Inferior parietal cortex (tissue), 1 donor: Measurements from ENCODE around the gene SERPINB2.
"Not testable (repeated sequence)": the region's sequence is repeated elsewhere in the genome, so short reads cannot be mapped to it uniquely, and the experiment has no call there.

Experiments
- DNase-seq: peaks from one replicate; pipeline ENCODE4 v3.0.0-alpha.2; 2016; ENCODE audit errors: extremely low spot score

SERPINB2 gene

DNA sequence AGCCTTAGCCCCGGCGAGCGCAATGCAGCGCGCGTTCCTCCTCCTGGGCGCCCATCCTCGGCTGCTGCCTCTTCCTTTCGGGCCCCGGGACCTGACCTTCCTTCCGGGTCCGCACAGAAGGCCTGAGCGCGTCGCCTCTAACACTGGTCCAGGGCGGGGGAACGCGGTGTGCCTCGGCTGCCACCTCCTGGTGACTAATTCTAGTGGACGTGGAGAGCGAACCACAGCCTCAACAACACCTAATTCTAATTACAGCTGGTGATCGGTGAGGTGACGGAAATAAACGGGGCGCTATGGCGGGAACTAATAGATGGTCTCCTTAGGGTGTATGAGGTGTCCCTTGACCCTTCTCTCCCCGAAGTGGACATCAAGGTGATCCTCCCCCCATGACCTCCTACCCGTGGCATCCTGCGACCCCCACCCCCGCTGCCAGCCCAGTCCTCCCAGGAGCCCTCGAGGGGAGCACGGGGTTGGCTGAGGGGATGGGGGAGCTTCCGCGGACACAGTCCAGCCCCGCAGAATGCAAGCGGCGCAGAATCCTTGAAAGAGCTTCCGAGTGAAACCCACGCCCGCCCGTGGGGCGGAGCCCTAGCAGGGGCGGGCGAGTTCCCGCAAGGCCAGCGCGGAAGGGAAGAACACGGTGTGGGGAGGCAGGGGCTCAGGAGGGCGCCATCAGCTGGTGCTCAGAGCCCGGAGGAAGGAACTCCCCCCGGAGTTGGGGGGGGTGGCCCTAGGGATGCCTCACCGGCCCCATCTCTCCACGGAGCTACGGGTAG lies 48.8 kb downstream of the SERPINB2 start:
- DNase-seq = peak; percentile 66

DNA sequence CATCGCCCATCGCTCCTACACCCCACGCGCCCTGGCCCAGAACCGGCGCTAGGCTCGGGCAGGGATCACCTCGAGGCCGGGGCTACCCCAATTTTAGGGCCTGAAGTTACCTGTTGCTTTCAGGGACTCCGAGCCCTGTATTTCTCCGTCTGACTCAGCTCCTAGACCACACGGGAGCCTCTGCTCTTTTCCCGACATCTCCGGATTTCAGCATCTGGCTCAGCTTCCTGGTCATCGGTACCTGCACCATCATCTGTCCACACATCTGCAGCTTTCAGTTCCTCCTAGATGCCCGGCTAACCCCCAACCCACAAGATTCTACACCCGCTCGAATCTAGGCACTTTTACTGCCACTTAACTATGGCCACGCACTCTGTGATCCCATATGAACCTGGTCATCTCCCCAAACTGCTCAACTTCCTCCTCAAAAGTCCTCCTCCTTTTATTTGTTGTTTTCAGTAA lies 49.5 kb downstream of the SERPINB2 start:
- no peak for DNase-seq

DNA sequence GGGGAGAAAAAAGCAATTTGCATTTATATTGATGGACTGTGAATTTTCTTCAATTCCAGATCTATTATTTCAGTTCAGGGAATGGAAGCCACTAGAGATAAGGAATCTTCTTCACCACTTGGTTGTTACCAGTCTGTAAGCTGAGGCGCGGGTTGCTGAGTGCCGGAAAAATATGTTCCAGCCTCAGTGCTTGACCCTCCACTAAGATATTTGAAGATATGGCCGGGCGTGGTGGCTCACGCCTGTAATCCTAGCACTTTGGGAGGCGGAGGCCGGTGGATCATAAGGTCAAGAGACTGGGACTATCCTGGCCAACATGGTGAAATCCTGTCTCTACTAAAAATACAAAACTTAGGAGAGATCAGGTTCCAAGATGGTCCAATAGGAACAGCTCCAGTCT lies 52.5 kb downstream of the SERPINB2 start:
- DNase-seq = no peak

DNA sequence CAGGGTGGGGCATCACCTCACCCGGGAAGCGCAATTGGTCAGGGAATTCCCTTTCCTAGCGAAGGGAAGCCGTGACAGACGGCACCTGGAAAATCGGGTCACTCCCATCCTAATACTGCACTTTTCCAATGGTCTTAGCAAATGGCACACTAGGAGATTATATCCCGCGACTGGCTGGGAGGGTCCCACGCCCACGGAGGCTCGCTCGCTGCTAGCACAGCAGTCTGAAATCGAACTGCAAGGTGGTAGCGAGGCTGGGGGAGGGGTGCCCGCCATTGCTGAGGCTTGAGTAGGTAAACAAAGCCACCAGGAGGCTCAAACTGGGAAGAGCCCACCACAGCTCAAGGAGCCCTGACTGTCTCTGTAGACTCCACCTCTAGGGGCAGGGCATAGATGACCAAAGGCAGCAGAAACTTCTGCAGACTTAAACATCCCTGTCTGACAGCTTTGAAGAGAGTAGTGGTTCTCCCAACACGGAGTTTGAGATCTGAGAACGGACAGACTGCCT lies 53.1 kb downstream of the SERPINB2 start:
- DNase-seq = not testable (repeated sequence)

DNA sequence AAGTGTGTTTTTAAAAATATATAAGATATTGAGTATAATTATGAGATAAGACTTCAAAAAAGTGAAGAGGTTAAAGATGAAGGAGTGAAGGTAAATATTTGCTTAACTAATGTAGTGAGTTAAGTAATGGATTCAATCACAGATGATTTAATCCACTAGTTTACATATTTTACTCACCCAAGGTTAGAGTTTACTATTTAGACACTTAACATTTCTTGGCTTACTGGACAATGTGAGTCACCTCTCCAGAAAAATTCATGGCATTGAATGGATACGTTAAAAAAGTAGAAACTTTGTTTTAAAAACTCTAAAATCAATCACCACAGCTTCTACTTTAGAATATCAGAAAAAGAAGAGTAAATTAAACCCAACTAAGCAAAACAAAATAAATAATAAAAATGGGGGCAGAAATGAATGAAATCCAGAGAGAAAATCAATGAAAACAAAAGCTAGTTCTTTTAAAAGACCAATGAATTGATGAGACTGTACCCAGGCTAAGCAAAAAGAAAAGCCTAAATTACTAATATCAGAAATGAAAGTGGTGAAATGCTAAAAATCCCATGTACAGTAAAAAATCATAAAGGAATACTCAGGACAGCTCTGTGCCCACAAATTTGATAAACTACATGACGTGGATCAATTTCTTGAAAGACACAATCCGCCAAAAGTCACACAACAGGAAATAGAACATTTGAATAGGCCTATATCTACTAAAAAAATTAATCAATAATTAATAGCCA lies 59.7 kb downstream of the SERPINB2 start:
- no peak for DNase-seq

DNA sequence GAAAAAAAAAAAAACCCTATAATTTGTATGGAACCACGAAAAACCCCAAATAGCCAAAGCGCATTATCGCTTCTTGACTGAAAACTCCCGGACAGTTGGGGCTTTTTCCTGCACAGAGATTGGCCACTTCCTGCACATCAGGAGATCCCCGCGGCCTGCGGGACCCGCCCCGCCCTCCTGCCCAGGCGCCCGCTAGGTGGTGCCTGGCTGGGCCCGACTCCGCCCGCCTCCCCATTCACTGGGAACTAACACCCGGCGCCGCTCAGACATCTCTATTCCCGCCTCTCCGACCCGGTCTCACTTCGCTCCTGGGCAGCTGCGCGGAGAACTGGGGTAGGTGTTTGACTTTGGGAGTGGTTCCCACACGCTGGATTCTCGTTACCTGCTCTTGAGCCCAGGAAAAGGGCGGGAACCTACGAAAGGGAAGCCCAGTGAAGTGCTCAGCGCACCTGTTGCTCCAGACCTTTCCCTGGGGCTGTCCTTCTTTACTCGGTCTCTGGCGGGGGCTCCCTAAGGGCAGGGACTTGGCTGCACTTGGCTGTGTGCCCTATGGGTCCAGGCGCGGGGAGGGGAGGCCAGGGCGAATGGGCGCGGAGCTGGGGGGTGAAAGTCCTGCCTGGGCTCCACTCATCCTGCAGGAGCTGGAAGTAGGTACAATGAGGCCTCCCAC lies 61.7 kb downstream of the SERPINB2 start, which contains the start of gene HMSD:
TSS of gene HMSD (plus strand) at position 234 of the 670 bp plus-strand sequence. CDS start 4,155 bp downstream, outside the sequence.
- DNase-seq = no peak

DNA sequence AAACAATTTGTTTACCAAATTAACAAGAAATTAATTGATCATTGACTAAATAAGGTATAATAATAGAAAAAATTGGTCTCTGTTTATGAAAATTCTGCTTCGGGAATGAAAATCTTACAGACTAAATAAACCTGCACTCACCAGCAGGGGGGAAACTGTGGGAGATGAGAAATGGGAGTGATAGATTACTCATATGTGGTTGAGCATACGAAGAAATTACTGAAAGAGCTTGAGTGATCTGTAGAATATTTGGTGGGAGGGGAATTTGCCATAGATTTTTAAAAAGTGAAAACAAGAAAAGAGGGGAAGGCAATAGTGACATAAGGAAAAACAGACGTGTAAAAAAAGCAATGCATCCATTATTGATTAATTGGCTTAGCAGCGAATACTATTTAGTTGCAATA lies 63.8 kb downstream of the SERPINB2 start:
- DNase-seq = no peak
